Measurements from ENCODE around the gene SERAC1.

DNA sequence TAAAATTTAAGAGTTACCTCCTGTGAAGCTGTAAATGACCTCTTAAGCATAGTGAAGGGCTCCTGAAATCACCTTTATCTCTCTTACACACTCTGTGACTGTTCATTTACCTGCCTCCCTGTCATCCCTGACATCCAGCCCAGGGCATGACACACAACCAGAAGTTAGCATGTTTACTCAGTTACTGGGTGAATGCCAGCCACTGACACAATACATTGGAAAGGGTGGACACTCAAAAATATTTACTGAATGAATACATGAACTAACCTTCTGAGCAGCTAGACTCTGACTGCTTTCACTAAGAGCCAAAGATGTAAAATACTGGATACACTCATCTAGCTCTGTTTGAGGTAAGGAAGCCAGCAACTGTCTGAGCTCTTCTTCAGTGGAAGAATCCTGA lies 25.3 kb downstream of the SERAC1 start:
- TF ChIP-seq, protein P1, sequence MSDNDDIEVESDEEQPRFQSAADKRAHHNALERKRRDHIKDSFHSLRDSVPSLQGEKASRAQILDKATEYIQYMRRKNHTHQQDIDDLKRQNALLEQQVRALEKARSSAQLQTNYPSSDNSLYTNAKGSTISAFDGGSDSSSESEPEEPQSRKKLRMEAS (IDR thresholded peaks at IDR 0.05; ENCODE audit: insufficient read depth, insufficient read length) = no peak
- TF ChIP-seq, protein P2, sequence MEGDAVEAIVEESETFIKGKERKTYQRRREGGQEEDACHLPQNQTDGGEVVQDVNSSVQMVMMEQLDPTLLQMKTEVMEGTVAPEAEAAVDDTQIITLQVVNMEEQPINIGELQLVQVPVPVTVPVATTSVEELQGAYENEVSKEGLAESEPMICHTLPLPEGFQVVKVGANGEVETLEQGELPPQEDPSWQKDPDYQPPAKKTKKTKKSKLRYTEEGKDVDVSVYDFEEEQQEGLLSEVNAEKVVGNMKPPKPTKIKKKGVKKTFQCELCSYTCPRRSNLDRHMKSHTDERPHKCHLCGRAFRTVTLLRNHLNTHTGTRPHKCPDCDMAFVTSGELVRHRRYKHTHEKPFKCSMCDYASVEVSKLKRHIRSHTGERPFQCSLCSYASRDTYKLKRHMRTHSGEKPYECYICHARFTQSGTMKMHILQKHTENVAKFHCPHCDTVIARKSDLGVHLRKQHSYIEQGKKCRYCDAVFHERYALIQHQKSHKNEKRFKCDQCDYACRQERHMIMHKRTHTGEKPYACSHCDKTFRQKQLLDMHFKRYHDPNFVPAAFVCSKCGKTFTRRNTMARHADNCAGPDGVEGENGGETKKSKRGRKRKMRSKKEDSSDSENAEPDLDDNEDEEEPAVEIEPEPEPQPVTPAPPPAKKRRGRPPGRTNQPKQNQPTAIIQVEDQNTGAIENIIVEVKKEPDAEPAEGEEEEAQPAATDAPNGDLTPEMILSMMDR (IDR thresholded peaks at IDR 0.05; ENCODE audit: extremely low read depth in 1 of 2, insufficient read depth in 1 of 2, low read depth in 1 of 2, low read length in 2 of 2) = no peak

Measured in endothelial cell of umbilical vein (primary cell).